NT2/D1 (cell line): ENCODE results near the gene BABAM1.
"Not testable (repeated sequence)": the region's sequence is repeated elsewhere in the genome, so short reads cannot be mapped to it uniquely, and the experiment has no call there.

Experiments used
- DNase-seq: peaks from one replicate; pipeline ENCODE4 v3.0.0-alpha.2; 2011; ENCODE audit warnings: low read depth, low spot score
- H3K27me3 ChIP-seq: 2 replicates; pipeline ENCODE4 v1.6.0; 2011; ENCODE audit warnings: mild to moderate bottlenecking; ENCODE audit not compliant: insufficient read length, insufficient read depth
- H3K36me3 ChIP-seq: 2 replicates; pipeline ENCODE4 v1.6.1; 2011; ENCODE audit warnings: mild to moderate bottlenecking, low read length, mixed read lengths; ENCODE audit not compliant: insufficient read depth, insufficient read length
- H3K4me1 ChIP-seq: 2 replicates; pipeline ENCODE4 v1.5.1; 2011; ENCODE audit not compliant: insufficient read depth, insufficient read length
- H3K4me3 ChIP-seq: 2 replicates; pipeline ENCODE4 v1.5.1; 2011; ENCODE audit warnings: low read depth; ENCODE audit not compliant: insufficient read length
- H3K9ac ChIP-seq: 2 replicates; pipeline ENCODE4 v1.6.0; 2011; ENCODE audit warnings: low read depth; ENCODE audit not compliant: insufficient read length
- H3K9me3 ChIP-seq: 2 replicates; pipeline ENCODE4 v1.5.1; 2011; ENCODE audit warnings: mild to moderate bottlenecking, low read length; ENCODE audit not compliant: insufficient read depth
- SUZ12 ChIP-seq: IDR thresholded peaks from 2 replicates; pipeline ENCODE4 v1.6.1; 2011; ENCODE audit not compliant: insufficient read length, insufficient read depth; ENCODE audit errors: extremely low read depth
- YY1 ChIP-seq: IDR thresholded peaks from 2 replicates; pipeline ENCODE4 v1.6.1; 2011; ENCODE audit not compliant: insufficient read length, insufficient read depth
- ZNF274 ChIP-seq: IDR thresholded peaks from 2 replicates; pipeline ENCODE4 v1.6.1; 2011; ENCODE audit warnings: mild to moderate bottlenecking, low read depth, low read length

Gene BABAM1

GRCh38 chr19:17289489-17289888 is 22.2 kb downstream of the BABAM1 start:
- peak overlapping the region; percentile 8 for H3K4me3 ChIP-seq
- peaks cover 7% of the 10 kb centered on the region for H3K4me1 ChIP-seq
- H3K9ac ChIP-seq, result no peak overlapping the region
- peaks cover 24% of the 10 kb centered on the region for H3K36me3 ChIP-seq
- H3K27me3 ChIP-seq, result no peaks in the 10 kb centered on the region
- peaks cover 8% of the 10 kb centered on the region; the same call in 1 of the 2 replicates for H3K9me3 ChIP-seq
- TF ChIP-seq SUZ12, result no peak
- no peak for TF ChIP-seq ZNF274
- TF ChIP-seq YY1, result no peak
- DNase-seq, result peak; percentile 89

- peaks cover 3% of the 10 kb centered on the region; the same call in 1 of the 2 replicates for H3K9me3 ChIP-seq
- H3K4me3 ChIP-seq, result peak overlapping the region; percentile 81
- TF ChIP-seq ZNF274 (no peak), YY1 (no peak), SUZ12 (no peak)
- no peaks in the 10 kb centered on the region for H3K27me3 ChIP-seq
- H3K36me3 ChIP-seq, result peaks cover 20% of the 10 kb centered on the region
- peak overlapping the region; percentile 83 for H3K9ac ChIP-seq
- peaks cover 9% of the 10 kb centered on the region for H3K4me1 ChIP-seq
- peak; percentile 81 for DNase-seq
These were observed 25.2 kb downstream of the BABAM1 start for GRCh38 chr19:17292301-17293074.

- no peaks in the 10 kb centered on the region for H3K27me3 ChIP-seq
- peaks cover 9% of the 10 kb centered on the region for H3K4me1 ChIP-seq
- H3K9ac ChIP-seq, result peak overlapping the region; percentile 50
- peaks cover 13% of the 10 kb centered on the region; the same call in 1 of the 2 replicates for H3K9me3 ChIP-seq
- TF ChIP-seq ZNF274 (no peak), YY1 (no peak), SUZ12 (no peak)
- no peak for DNase-seq
- H3K36me3 ChIP-seq, result peaks cover 26% of the 10 kb centered on the region
- peak overlapping the region; percentile 29 for H3K4me3 ChIP-seq
These were observed 26.4 kb downstream of the BABAM1 start for GRCh38 chr19:17293605-17294004.

GRCh38 chr19:17294051-17294891 is 27.0 kb downstream of the BABAM1 start:
- peak overlapping the region; percentile 29 for H3K4me3 ChIP-seq
- H3K27me3 ChIP-seq, result no peaks in the 10 kb centered on the region
- no peak for TF ChIP-seq SUZ12
- no peak for TF ChIP-seq YY1
- no peak for TF ChIP-seq ZNF274
- peaks cover 9% of the 10 kb centered on the region for H3K4me1 ChIP-seq
- H3K36me3 ChIP-seq, result peaks cover 26% of the 10 kb centered on the region
- H3K9me3 ChIP-seq, result peaks cover 14% of the 10 kb centered on the region; the same call in 1 of the 2 replicates
- no peak overlapping the region for H3K9ac ChIP-seq
- DNase-seq, result no peak

GRCh38 chr19:17295551-17295950 is 28.3 kb downstream of the BABAM1 start:
- not testable (repeated sequence) for H3K4me1 ChIP-seq, DNase-seq, H3K9ac ChIP-seq, H3K27me3 ChIP-seq, H3K4me3 ChIP-seq
- Histone ChIP-seq H3K9me3 (peaks cover 14% of the 10 kb centered on the region; the same call in 1 of the 2 replicates), H3K36me3 (peaks cover 26% of the 10 kb centered on the region)

- peaks cover 7% of the 10 kb centered on the region for H3K4me1 ChIP-seq
- H3K4me3 ChIP-seq, result no peak overlapping the region
- no peak for TF ChIP-seq YY1
- TF ChIP-seq ZNF274, result no peak
- no peak for TF ChIP-seq SUZ12
- H3K27me3 ChIP-seq, result no peaks in the 10 kb centered on the region
- H3K9ac ChIP-seq, result no peak overlapping the region
- H3K9me3 ChIP-seq, result peaks cover 14% of the 10 kb centered on the region; the same call in 1 of the 2 replicates
- peaks cover 33% of the 10 kb centered on the region for H3K36me3 ChIP-seq
- DNase-seq, result no peak
These were observed 29.0 kb downstream of the BABAM1 start for GRCh38 chr19:17296273-17296672.

GRCh38 chr19:17296976-17297375 is 29.7 kb downstream of the BABAM1 start:
- DNase-seq, result no peak
- Histone ChIP-seq H3K36me3 (peaks cover 39% of the 10 kb centered on the region), H3K4me3 (no peak overlapping the region), H3K9ac (no peak overlapping the region), H3K9me3 (peaks cover 14% of the 10 kb centered on the region; the same call in 1 of the 2 replicates), H3K27me3 (no peaks in the 10 kb centered on the region), H3K4me1 (peaks cover 11% of the 10 kb centered on the region)
- no peak for TF ChIP-seq ZNF274
- no peak for TF ChIP-seq SUZ12
- TF ChIP-seq YY1, result no peak
